GM12878 (cell line): ENCODE results near the gene ERCC2.

Source experiments
- CHD2 ChIP-seq: IDR thresholded peaks from 2 replicates; pipeline ENCODE4 v1.6.1; 2011; ENCODE audit warnings: low read depth, low read length, improper control_type of control experiment, borderline replicate concordance
- JUND ChIP-seq: IDR thresholded peaks from 2 replicates; pipeline ENCODE4 v1.6.1; 2012; ENCODE audit warnings: low read depth, mild to moderate bottlenecking, low read length, improper control_type of control experiment, moderate library complexity
- RAD21 ChIP-seq: IDR thresholded peaks from 2 replicates; pipeline ENCODE4 v1.6.1; 2011; ENCODE audit warnings: mild to moderate bottlenecking, low read depth, low read length, moderate library complexity; ENCODE audit not compliant: insufficient read depth
- SMAD5 ChIP-seq: IDR thresholded peaks from 2 replicates; pipeline ENCODE4 v1.6.1; 2016; ENCODE audit warnings: antibody characterized with exemption, low read depth
- STAT3 ChIP-seq: IDR thresholded peaks from 2 replicates; pipeline ENCODE4 v1.6.1; 2011; ENCODE audit warnings: low read depth, low read length, improper control_type of control experiment
- TCF7 ChIP-seq: IDR thresholded peaks from 2 replicates; pipeline ENCODE4 v1.6.1; 2014; ENCODE audit warnings: antibody characterized with exemption, borderline replicate concordance
- USF2 ChIP-seq: IDR thresholded peaks from 2 replicates; pipeline ENCODE4 v1.6.1; 2011; ENCODE audit warnings: low read depth, low read length, improper control_type of control experiment, borderline replicate concordance
- YY1 ChIP-seq: IDR thresholded peaks from 2 replicates; pipeline ENCODE4 v1.6.1; 2011; ENCODE audit warnings: low read depth, mild to moderate bottlenecking, low read length
- TF ChIP-seq, protein P1 (sequence below): IDR thresholded peaks from 2 replicates; pipeline ENCODE4 v1.6.1; 2011; ENCODE audit warnings: mild to moderate bottlenecking, low read depth, low read length, moderate library complexity; ENCODE audit not compliant: insufficient replicate concordance
- TF ChIP-seq, protein P2 (sequence below), 3 experiments: IDR thresholded peaks in 2 of 3; conservative IDR thresholded peaks in 1 of 3; 2 replicates each; pipeline ENCODE4 v1.5.1; 2011; ENCODE audit warnings: low read depth in 3 of 3, low read length in 3 of 3, mild to moderate bottlenecking in 3 of 3, control low read depth in 2 of 3, moderate library complexity in 2 of 3, inconsistent platforms in 1 of 3, mixed read lengths in 1 of 3; ENCODE audit not compliant: control insufficient read depth in 2 of 3, insufficient read depth in 1 of 3; ENCODE audit errors: extremely low read depth in 1 of 3
- TF ChIP-seq, protein P3 (sequence below): fragments of 450-650 bp; IDR thresholded peaks from 2 replicates; pipeline ENCODE4 v1.6.1; 2017; ENCODE audit warnings: mild to moderate bottlenecking
- TF ChIP-seq, protein P4 (sequence below): fragments of 450-650 bp; IDR thresholded peaks from 2 replicates; pipeline ENCODE4 v1.6.1; 2017; ENCODE audit warnings: mild to moderate bottlenecking, low read depth, inconsistent platforms; ENCODE audit not compliant: poor library complexity, severe bottlenecking
- TF ChIP-seq, protein P5 (sequence below): IDR thresholded peaks from 2 replicates; pipeline ENCODE4 v1.6.1; 2011; ENCODE audit warnings: borderline replicate concordance, low read depth, mild to moderate bottlenecking, moderate library complexity, mixed read lengths, low read length; ENCODE audit not compliant: insufficient read depth; ENCODE audit errors: extremely low read length

DNA sequence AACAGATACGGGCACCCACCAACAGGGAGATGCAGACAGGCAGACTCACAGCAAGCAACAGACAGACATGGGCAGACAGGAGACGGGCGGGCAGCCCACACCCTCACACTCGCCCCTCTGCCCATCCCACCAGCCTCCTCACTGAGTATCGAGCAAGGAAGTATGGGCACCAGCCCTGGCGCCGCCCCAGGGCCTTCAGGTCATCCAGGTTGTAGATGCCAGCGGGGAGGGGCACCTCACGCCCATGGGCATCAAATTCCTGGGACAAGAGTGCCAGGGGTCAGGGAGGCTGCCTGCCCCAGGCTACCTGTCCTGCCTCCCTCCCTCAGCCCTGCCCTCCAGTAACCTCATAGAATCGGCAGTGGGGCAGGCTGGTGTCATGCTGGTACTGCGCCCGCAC, 5.7 kb downstream of the ERCC2 start:
- TF ChIP-seq, protein P1, sequence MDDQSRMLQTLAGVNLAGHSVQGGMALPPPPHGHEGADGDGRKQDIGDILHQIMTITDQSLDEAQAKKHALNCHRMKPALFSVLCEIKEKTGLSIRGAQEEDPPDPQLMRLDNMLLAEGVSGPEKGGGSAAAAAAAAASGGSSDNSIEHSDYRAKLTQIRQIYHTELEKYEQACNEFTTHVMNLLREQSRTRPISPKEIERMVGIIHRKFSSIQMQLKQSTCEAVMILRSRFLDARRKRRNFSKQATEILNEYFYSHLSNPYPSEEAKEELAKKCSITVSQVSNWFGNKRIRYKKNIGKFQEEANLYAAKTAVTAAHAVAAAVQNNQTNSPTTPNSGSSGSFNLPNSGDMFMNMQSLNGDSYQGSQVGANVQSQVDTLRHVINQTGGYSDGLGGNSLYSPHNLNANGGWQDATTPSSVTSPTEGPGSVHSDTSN = no peak
- TF ChIP-seq, protein P2, sequence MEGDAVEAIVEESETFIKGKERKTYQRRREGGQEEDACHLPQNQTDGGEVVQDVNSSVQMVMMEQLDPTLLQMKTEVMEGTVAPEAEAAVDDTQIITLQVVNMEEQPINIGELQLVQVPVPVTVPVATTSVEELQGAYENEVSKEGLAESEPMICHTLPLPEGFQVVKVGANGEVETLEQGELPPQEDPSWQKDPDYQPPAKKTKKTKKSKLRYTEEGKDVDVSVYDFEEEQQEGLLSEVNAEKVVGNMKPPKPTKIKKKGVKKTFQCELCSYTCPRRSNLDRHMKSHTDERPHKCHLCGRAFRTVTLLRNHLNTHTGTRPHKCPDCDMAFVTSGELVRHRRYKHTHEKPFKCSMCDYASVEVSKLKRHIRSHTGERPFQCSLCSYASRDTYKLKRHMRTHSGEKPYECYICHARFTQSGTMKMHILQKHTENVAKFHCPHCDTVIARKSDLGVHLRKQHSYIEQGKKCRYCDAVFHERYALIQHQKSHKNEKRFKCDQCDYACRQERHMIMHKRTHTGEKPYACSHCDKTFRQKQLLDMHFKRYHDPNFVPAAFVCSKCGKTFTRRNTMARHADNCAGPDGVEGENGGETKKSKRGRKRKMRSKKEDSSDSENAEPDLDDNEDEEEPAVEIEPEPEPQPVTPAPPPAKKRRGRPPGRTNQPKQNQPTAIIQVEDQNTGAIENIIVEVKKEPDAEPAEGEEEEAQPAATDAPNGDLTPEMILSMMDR (IDR thresholded peaks at IDR 0.05 in 2 of 3, conservative IDR thresholded peaks at IDR 0.05 in 1 of 3; ENCODE audit: control insufficient read depth in 2 of 3, extremely low read depth in 1 of 3, insufficient read depth in 1 of 3, low read depth in 3 of 3, low read length in 3 of 3) = no peak
- TF ChIP-seq TCF7 (no peak), RAD21 (no peak), CHD2 (no peak), SMAD5 (no peak), YY1 (no peak), JUND (no peak), USF2 (no peak), STAT3 (no peak)
- TF ChIP-seq, protein P3, sequence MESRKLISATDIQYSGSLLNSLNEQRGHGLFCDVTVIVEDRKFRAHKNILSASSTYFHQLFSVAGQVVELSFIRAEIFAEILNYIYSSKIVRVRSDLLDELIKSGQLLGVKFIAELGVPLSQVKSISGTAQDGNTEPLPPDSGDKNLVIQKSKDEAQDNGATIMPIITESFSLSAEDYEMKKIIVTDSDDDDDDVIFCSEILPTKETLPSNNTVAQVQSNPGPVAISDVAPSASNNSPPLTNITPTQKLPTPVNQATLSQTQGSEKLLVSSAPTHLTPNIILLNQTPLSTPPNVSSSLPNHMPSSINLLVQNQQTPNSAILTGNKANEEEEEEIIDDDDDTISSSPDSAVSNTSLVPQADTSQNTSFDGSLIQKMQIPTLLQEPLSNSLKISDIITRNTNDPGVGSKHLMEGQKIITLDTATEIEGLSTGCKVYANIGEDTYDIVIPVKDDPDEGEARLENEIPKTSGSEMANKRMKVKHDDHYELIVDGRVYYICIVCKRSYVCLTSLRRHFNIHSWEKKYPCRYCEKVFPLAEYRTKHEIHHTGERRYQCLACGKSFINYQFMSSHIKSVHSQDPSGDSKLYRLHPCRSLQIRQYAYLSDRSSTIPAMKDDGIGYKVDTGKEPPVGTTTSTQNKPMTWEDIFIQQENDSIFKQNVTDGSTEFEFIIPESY = no peak
- TF ChIP-seq, protein P4, sequence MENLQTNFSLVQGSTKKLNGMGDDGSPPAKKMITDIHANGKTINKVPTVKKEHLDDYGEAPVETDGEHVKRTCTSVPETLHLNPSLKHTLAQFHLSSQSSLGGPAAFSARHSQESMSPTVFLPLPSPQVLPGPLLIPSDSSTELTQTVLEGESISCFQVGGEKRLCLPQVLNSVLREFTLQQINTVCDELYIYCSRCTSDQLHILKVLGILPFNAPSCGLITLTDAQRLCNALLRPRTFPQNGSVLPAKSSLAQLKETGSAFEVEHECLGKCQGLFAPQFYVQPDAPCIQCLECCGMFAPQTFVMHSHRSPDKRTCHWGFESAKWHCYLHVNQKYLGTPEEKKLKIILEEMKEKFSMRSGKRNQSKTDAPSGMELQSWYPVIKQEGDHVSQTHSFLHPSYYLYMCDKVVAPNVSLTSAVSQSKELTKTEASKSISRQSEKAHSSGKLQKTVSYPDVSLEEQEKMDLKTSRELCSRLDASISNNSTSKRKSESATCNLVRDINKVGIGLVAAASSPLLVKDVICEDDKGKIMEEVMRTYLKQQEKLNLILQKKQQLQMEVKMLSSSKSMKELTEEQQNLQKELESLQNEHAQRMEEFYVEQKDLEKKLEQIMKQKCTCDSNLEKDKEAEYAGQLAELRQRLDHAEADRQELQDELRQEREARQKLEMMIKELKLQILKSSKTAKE = no peak
- TF ChIP-seq, protein P5, sequence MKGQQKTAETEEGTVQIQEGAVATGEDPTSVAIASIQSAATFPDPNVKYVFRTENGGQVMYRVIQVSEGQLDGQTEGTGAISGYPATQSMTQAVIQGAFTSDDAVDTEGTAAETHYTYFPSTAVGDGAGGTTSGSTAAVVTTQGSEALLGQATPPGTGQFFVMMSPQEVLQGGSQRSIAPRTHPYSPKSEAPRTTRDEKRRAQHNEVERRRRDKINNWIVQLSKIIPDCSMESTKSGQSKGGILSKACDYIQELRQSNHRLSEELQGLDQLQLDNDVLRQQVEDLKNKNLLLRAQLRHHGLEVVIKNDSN = no peak
